Thymus (tissue), 11 donors: ENCODE results near the gene CD164L2. TPM values are rescaled to one million over a fixed set of nuclear protein-coding genes. Genes with fewer than 3 reads are reported as not detected.

Experiments
- DNase-seq, 9 donors: peaks; one replicate each; pipeline ENCODE4 v3.0.0-alpha.2; 2013; ENCODE audit warnings: low spot score in 9 of 9, low read depth in 6 of 9, missing footprints in 1 of 9
- H3K27ac ChIP-seq, 2 donors: one replicate each; pipeline ENCODE4 v1.5.1; 2013; ENCODE audit warnings: control low read depth in 1 of 2, low read depth in 1 of 2, low read length in 1 of 2, mild to moderate bottlenecking in 1 of 2, moderate library complexity in 1 of 2
- H3K27me3 ChIP-seq, 2 donors: one replicate each; pipeline ENCODE4 v1.5.1; 2013; ENCODE audit warnings: low read length in 1 of 2; ENCODE audit not compliant: control insufficient read depth in 2 of 2, insufficient read depth in 1 of 2
- H3K36me3 ChIP-seq, 2 donors: one replicate each; pipeline ENCODE4 v1.5.1; 2013; ENCODE audit warnings: low read length in 1 of 2, mild to moderate bottlenecking in 1 of 2, moderate library complexity in 1 of 2; ENCODE audit not compliant: control insufficient read depth in 2 of 2, insufficient read depth in 2 of 2
- H3K4me1 ChIP-seq, 2 donors: one replicate each; pipeline ENCODE4 v1.5.1; 2013; ENCODE audit warnings: low read length in 2 of 2; ENCODE audit not compliant: control insufficient read depth in 2 of 2, insufficient read depth in 2 of 2
- H3K4me3 ChIP-seq, 2 donors: one replicate each; pipeline ENCODE4 v1.5.1; 2013; ENCODE audit warnings: low read length in 2 of 2, control low read depth in 1 of 2, mild to moderate bottlenecking in 1 of 2
- H3K9me3 ChIP-seq, 2 donors: one replicate each; pipeline ENCODE4 v1.5.1; 2013; ENCODE audit warnings: low read length in 1 of 2, mild to moderate bottlenecking in 1 of 2; ENCODE audit not compliant: control insufficient read depth in 2 of 2, insufficient read depth in 1 of 2
- WGBS: extraction: QIAGEN DNeasy Blood & Tissue Kit; methylation state at CpG from one replicate; pipeline ENCODE4 v1.1.7; 2013; 5-methylcytosine and 5-hydroxymethylcytosine counted together
- polyA plus RNA-seq: library from polyadenylated mRNA; stranded (reverse); fragments of 200-250 nt; gene quantifications from one replicate; pipeline ENCODE4 v1.2.3, GENCODE V29; 2013
- total RNA-seq: library from RNA; stranded (reverse); fragments of 120-200 nt; gene quantifications from one replicate; pipeline ENCODE4 v1.2.4, GENCODE V29; 2013
- donor health status: healthy.

The CD164L2 gene
- total and polyA plus RNA-seq, 2 donors = 0.05 to 2.4 TPM

GRCh38 chr1:27356619-27357280, 26.4 kb downstream of the CD164L2 start:
- H3K27ac ChIP-seq = peak overlapping the region in 1 of 2 donors; percentile 46
- H3K9me3 ChIP-seq = peaks cover 0 to 3% of the 10 kb centered on the region in 2 donors
- WGBS = 80% methylated on average over 37 of the region's 37 CpGs

GRCh38 chr1:27356277-27356618, 26.9 kb downstream of the CD164L2 start:
- DNase-seq = no peak
- WGBS = 90% methylated on average over 13 of the region's 13 CpGs
- peaks cover 0 to 3% of the 10 kb centered on the region in 2 donors for H3K9me3 ChIP-seq
- peaks cover 12 to 40% of the 10 kb centered on the region in 2 donors for H3K4me1 ChIP-seq
- H3K36me3 ChIP-seq = peaks cover 0 to 12% of the 10 kb centered on the region in 2 donors
- H3K27me3 ChIP-seq = peaks cover 2 to 37% of the 10 kb centered on the region in 2 donors
- no peak overlapping the region for H3K4me3 ChIP-seq
- H3K27ac ChIP-seq = no peak overlapping the region

More at GRCh38 chr1:27356619-27357280, 26.4 kb downstream of the CD164L2 start:
- Histone ChIP-seq H3K27me3 (peaks cover 2 to 42% of the 10 kb centered on the region in 2 donors), H3K4me1 (peaks cover 12 to 40% of the 10 kb centered on the region in 2 donors), H3K36me3 (peaks cover 0 to 9% of the 10 kb centered on the region in 2 donors), H3K4me3 (peak overlapping the region; percentile 46 to 53)
- DNase-seq = no peak

DNA sequence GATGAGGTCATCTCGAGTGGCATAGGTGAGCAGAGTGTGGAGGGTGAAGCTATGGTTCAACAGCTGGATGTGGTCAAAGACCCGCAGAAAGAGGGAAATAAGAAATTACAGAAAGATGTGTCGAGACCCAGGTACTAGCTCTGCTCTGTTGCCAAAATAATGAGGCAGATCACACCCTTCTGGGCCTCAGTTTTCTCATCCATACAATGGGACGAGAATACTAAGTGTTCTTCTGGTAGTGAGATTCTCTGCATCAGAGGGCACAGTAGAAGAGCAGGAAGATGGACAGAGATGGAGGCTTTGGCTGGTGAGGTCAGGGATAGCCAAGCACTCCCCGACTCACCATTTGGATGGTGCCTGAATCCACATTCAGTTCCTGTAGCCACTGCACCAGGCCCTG, 27.4 kb downstream of the CD164L2 start:
- 95% methylated on average over 5 of the region's 5 CpGs for WGBS
- no peak for DNase-seq
- H3K27ac ChIP-seq = no peak overlapping the region

GRCh38 chr1:27353629-27354028, 29.5 kb downstream of the CD164L2 start:
- H3K4me1 ChIP-seq = peaks cover 12 to 31% of the 10 kb centered on the region in 2 donors
- peaks cover 2 to 22% of the 10 kb centered on the region in 2 donors for H3K36me3 ChIP-seq
- H3K4me3 ChIP-seq = no peak overlapping the region
- no peaks in the 10 kb centered on the region for H3K9me3 ChIP-seq
- no peak for DNase-seq
- peaks cover 0 to 31% of the 10 kb centered on the region in 2 donors for H3K27me3 ChIP-seq
- H3K27ac ChIP-seq = no peak overlapping the region
- WGBS = 95% methylated on average over 3 of the region's 3 CpGs

More for the DNA sequence above, 27.4 kb downstream of the CD164L2 start:
- H3K36me3 ChIP-seq = peaks cover under 1 to 14% of the 10 kb centered on the region in 2 donors
- peaks cover 12 to 34% of the 10 kb centered on the region in 2 donors for H3K4me1 ChIP-seq
- H3K27me3 ChIP-seq = peaks cover 2 to 37% of the 10 kb centered on the region in 2 donors
- peaks cover 0 to 3% of the 10 kb centered on the region in 2 donors for H3K9me3 ChIP-seq
- no peak overlapping the region for H3K4me3 ChIP-seq

- Histone ChIP-seq H3K4me1 (peaks cover 12 to 32% of the 10 kb centered on the region in 2 donors), H3K9me3 (no peaks in the 10 kb centered on the region), H3K4me3 (no peak overlapping the region), H3K27me3 (peaks cover 0 to 27% of the 10 kb centered on the region in 2 donors), H3K27ac (no peak overlapping the region), H3K36me3 (peaks cover 2 to 22% of the 10 kb centered on the region in 2 donors)
- 97% methylated on average over 13 of the region's 13 CpGs for WGBS
- no peak for DNase-seq
Measured at GRCh38 chr1:27353166-27353565, 30.0 kb downstream of the CD164L2 start.

- H3K36me3 ChIP-seq = peaks cover 2 to 25% of the 10 kb centered on the region in 2 donors
- peaks cover 2 to 18% of the 10 kb centered on the region in 2 donors for H3K4me1 ChIP-seq
- H3K9me3 ChIP-seq = no peaks in the 10 kb centered on the region
- 93% methylated on average over 8 of the region's 8 CpGs for WGBS
- H3K27me3 ChIP-seq = peaks cover 0 to 20% of the 10 kb centered on the region in 2 donors
- no peak overlapping the region for H3K4me3 ChIP-seq
- H3K27ac ChIP-seq = no peak overlapping the region
- DNase-seq = no peak
Measured at GRCh38 chr1:27351541-27352107, 31.5 kb downstream of the CD164L2 start.

GRCh38 chr1:27350663-27351540, 32.2 kb downstream of the CD164L2 start:
- Histone ChIP-seq H3K4me3 (no peak overlapping the region), H3K9me3 (no peaks in the 10 kb centered on the region), H3K27ac (no peak overlapping the region), H3K27me3 (peaks cover 0 to 20% of the 10 kb centered on the region in 2 donors), H3K36me3 (peaks cover 8 to 29% of the 10 kb centered on the region in 2 donors), H3K4me1 (peaks cover 2 to 11% of the 10 kb centered on the region in 2 donors)
- DNase-seq = no peak
- 93% methylated on average over 62 of the region's 62 CpGs for WGBS

- 85% methylated on average over 84 of the region's 84 CpGs for WGBS
- peaks cover 0 to 20% of the 10 kb centered on the region in 2 donors for H3K27me3 ChIP-seq
- H3K4me3 ChIP-seq = peak overlapping the region; percentile 35 to 42
- DNase-seq = peak in 1 of 9 donors; percentile 32
- H3K36me3 ChIP-seq = peaks cover 11 to 33% of the 10 kb centered on the region in 2 donors
- peaks cover 5 to 18% of the 10 kb centered on the region in 2 donors for H3K4me1 ChIP-seq
- no peaks in the 10 kb centered on the region for H3K9me3 ChIP-seq
- H3K27ac ChIP-seq = no peak overlapping the region
Measured at GRCh38 chr1:27349784-27350662, 33.1 kb downstream of the CD164L2 start.
